Uterus (tissue), 2 donors: ENCODE results near the gene MED27.

Experiments used
- POLR2A ChIP-seq, 2 donors: fragments of 450-650 bp; IDR thresholded peaks; one replicate each; pipeline ENCODE4 v1.6.1; 2016; ENCODE audit warnings: antibody characterized with exemption in 2 of 2, mild to moderate bottlenecking in 1 of 2, moderate library complexity in 1 of 2
- TF ChIP-seq, protein P1 (sequence below), 4 experiments: fragments of 200-600 bp in 2 of 4; fragments of 450-650 bp in 2 of 4; sonication (generic) in 2 of 4; IDR thresholded peaks; one replicate each; pipeline ENCODE4 v1.5.1; 2016 to 2019; ENCODE audit warnings: antibody characterized with exemption in 4 of 4, mild to moderate bottlenecking in 2 of 4, moderate library complexity in 1 of 4

DNA sequence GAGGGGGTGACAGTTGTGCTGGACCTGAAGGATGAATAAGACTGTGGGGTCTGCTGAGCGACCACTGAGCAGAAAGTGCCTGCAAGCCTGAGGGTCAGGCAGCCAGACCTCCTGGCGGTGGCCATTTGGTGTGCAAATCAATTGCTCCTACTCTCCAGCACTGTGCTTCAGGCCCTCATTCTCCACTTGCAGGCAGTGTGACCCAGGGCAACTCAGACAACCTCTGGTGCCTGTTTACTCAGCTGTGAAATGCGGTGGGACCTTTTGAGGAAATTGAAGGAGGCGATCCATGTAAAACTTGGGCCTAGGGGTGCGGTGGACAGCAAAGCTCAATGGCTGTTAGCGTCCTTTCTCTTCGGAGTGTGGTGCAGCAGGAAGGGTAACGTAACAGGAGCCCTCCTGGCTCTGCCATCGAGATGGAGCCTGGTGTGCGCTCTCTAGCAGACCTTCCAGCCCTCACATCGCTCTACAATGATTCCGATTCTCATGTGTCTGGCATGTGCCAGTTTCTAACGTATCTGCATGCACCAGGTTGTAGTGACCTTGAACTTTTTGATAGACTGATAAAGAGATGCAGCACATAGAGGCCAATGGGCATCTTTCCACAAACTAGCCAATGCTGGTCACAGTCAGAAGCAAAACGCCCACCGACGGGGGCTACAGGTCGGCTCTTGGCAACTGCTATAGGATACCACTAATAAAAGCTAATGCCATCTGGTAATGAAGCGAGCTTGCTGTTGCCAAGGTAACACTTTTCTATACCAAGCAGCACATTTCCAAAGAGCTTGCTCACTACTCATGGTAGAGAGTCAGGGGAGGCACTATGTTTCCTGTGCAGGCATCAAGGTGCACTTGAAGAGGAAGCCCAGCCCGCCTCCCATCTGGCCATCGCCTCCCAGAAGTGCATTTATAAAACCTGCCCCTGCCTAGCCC lies 180.1 kb downstream of the MED27 start:
- no peak for TF ChIP-seq POLR2A (IDR thresholded peaks at IDR 0.05)
- TF ChIP-seq, protein P1, sequence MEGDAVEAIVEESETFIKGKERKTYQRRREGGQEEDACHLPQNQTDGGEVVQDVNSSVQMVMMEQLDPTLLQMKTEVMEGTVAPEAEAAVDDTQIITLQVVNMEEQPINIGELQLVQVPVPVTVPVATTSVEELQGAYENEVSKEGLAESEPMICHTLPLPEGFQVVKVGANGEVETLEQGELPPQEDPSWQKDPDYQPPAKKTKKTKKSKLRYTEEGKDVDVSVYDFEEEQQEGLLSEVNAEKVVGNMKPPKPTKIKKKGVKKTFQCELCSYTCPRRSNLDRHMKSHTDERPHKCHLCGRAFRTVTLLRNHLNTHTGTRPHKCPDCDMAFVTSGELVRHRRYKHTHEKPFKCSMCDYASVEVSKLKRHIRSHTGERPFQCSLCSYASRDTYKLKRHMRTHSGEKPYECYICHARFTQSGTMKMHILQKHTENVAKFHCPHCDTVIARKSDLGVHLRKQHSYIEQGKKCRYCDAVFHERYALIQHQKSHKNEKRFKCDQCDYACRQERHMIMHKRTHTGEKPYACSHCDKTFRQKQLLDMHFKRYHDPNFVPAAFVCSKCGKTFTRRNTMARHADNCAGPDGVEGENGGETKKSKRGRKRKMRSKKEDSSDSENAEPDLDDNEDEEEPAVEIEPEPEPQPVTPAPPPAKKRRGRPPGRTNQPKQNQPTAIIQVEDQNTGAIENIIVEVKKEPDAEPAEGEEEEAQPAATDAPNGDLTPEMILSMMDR (IDR thresholded peaks at IDR 0.05): no peak
